K562 (cell line): ENCODE measurements around the gene SLC4A11. TPM values are rescaled to one million over a fixed set of nuclear protein-coding genes. Genes with fewer than 3 reads are reported as not detected.

ENCODE experiments used
- CHCHD3 ChIP-seq: fragments of 250-450 bp; sonication (Bioruptor Pico); IDR thresholded peaks from 2 replicates; pipeline ENCODE4 v2.1.2; 2022; ENCODE audit warnings: mild to moderate bottlenecking
- CHD1 ChIP-seq: fragments of 200-600 bp; sonication (generic); IDR thresholded peaks from one replicate; pipeline ENCODE4 v1.6.1; 2012; ENCODE audit warnings: mild to moderate bottlenecking, moderate library complexity, low read length, inconsistent platforms
- GABPB1 ChIP-seq: sonication (generic); formaldehyde crosslinking; IDR thresholded peaks from 2 replicates; pipeline ENCODE4 v1.8.0; 2022; ENCODE audit warnings: mild to moderate bottlenecking, missing genetic modification reagents
- KLF6 ChIP-seq: fragments of 250-450 bp; sonication (Bioruptor Pico); IDR thresholded peaks from 2 replicates; pipeline ENCODE4 v1.4.0; 2020; ENCODE audit warnings: mild to moderate bottlenecking, moderate library complexity, borderline replicate concordance
- NR2C1 ChIP-seq, 2 experiments: fragments of 450-650 bp; IDR thresholded peaks; 2 replicates each; pipeline ENCODE4 v1.6.1; 2017; ENCODE audit warnings: mild to moderate bottlenecking in 2 of 2, antibody characterized with exemption in 1 of 2, inconsistent platforms in 1 of 2, missing compliant biosample characterization in 1 of 2, missing genetic modification characterization in 1 of 2
- PCBP1 ChIP-seq: fragments of 200-400 bp; formaldehyde crosslinking; IDR thresholded peaks from 2 replicates; pipeline ENCODE4 v1.6.1; 2018; ENCODE audit warnings: mild to moderate bottlenecking, low read depth, low read length; ENCODE audit not compliant: poor library complexity, severe bottlenecking
- SRSF3 ChIP-seq: fragments of 200-400 bp; formaldehyde crosslinking; IDR thresholded peaks from 2 replicates; pipeline ENCODE4 v1.6.1; 2016; ENCODE audit warnings: mild to moderate bottlenecking, low read length, moderate library complexity; ENCODE audit not compliant: insufficient read depth
- ZFX ChIP-seq: sonication (generic); formaldehyde crosslinking; IDR thresholded peaks from 2 replicates; pipeline ENCODE4 v1.8.0; 2022; ENCODE audit warnings: mild to moderate bottlenecking, missing genetic modification reagents, moderate library complexity
- ZNF175 ChIP-seq: fragments of 200-800 bp; sonication (Bioruptor generic); IDR thresholded peaks from 2 replicates; pipeline ENCODE4 v1.6.1; 2016; ENCODE audit warnings: low read depth, mild to moderate bottlenecking, missing genetic modification characterization, missing compliant biosample characterization
- ZNF3 ChIP-seq: fragments of 250-450 bp; sonication (Bioruptor Pico); IDR thresholded peaks from 2 replicates; pipeline ENCODE4 v1.5.0; 2021; ENCODE audit warnings: mild to moderate bottlenecking, moderate library complexity
- ZNF445 ChIP-seq: fragments of 250-450 bp; sonication (Bioruptor Pico); IDR thresholded peaks from 2 replicates; pipeline ENCODE4 v1.4.0; 2020; ENCODE audit warnings: low read depth, mild to moderate bottlenecking, moderate library complexity
- ZZZ3 ChIP-seq: fragments of 450-650 bp; IDR thresholded peaks from 2 replicates; pipeline ENCODE4 v1.6.1; 2016; ENCODE audit warnings: antibody characterized with exemption, mild to moderate bottlenecking, moderate library complexity
- polyA plus RNA-seq, 8 experiments: library from polyadenylated mRNA; depleted of rRNA in 4 of 8; stranded (reverse) in 5 of 8; unstranded in 3 of 8; fragments of >200 nt; fragmentation: Nextera tagmentation in 2 of 8; fragmentation: Illumina TruSeq in 1 of 8; extraction: Ambion mirVana in 2 of 8; extraction: Trizol in 1 of 8; gene quantifications; 2 replicates each; pipeline versions ENCODE4 v1.2.1 to v1.2.3, GENCODE V29; 2011 to 2014; ENCODE audit warnings: inconsistent platforms in 1 of 8, missing spikeins in 1 of 8
- total RNA-seq, 7 experiments: library from RNA; depleted of rRNA in 6 of 7; stranded (reverse); fragments of >200 nt in 6 of 7; fragmentation: Illumina TruSeq in 2 of 7; extraction: Trizol in 2 of 7; gene quantifications; 2 replicates each; pipeline versions ENCODE4 v1.2.1 to v1.2.3, GENCODE V29; 2011 to 2021; ENCODE audit warnings: low replicate concordance in 1 of 7
- TF ChIP-seq, protein P1 (sequence below), 2 experiments: fragments of 450-650 bp in 1 of 2; sonication (generic) in 1 of 2; formaldehyde crosslinking; conservative IDR thresholded peaks; 2 replicates each; pipeline versions ENCODE4 v1.4.0 to v1.8.1; 2020 to 2022; ENCODE audit warnings: mild to moderate bottlenecking in 1 of 2, missing genetic modification reagents in 1 of 2
- TF ChIP-seq, protein P2 (sequence below): sonication (generic); formaldehyde crosslinking; IDR thresholded peaks from 2 replicates; pipeline ENCODE4 v1.8.0; 2023; ENCODE audit warnings: mild to moderate bottlenecking, missing genetic modification reagents
- TF ChIP-seq, protein P3 (sequence below), 2 experiments: fragments of 450-650 bp; conservative IDR thresholded peaks; 2 replicates each; pipeline ENCODE4 v1.6.1; 2017; ENCODE audit warnings: mild to moderate bottlenecking in 2 of 2, moderate library complexity in 2 of 2
- TF ChIP-seq, protein P4 (sequence below): fragments of 250-450 bp; sonication (Bioruptor Pico); IDR thresholded peaks from 2 replicates; pipeline ENCODE4 v1.8.0; 2022; ENCODE audit warnings: moderate library complexity, mild to moderate bottlenecking, inconsistent platforms
- TF ChIP-seq, protein P5 (sequence below): IDR thresholded peaks from 2 replicates; pipeline ENCODE4 v1.6.1; 2012; ENCODE audit warnings: low read depth, low read length, improper control_type of control experiment, borderline replicate concordance

Gene SLC4A11
- total and polyA plus RNA-seq, 9 of the 15 experiments (the other 6 are each of a cell fraction or from before 2014, with no cell fraction given), result 0.10 to 2.0 (median 0.20) TPM

DNA sequence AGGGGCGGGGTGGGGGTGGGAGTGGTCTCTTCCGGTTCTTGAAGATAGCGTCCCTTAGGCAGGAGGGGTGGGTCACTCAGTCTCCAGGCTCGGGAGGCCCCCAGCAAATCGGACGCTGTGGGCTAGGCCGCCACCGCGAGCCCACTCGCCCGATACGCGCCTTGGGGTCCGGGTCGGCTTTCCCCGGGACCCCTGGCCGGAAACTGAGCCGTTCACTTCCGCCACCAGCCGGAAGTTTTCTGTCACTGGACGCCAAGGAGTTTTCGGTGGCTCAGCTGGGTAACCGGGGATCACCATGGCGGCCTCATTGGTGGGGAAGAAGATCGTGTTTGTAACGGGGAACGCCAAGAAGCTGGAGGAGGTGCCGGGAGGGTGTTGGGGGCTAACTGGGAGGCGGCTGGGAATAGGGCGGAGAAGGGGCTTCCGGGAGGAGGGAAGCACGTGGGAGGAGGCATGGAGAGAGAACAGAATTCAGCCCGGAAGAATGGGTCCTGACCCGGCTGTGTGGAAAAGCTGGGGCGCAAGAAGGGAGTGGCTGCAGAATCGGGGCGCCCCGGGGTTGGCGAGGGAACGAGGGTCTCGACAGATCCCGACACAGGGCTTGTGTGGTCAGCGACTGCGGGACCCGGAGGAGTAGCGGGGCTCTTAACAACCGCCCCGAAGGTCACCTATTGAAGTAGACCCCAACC lies 29.6 kb downstream of the SLC4A11 start, which contains the start of gene ITPA (continued):
- TF ChIP-seq, protein P1, sequence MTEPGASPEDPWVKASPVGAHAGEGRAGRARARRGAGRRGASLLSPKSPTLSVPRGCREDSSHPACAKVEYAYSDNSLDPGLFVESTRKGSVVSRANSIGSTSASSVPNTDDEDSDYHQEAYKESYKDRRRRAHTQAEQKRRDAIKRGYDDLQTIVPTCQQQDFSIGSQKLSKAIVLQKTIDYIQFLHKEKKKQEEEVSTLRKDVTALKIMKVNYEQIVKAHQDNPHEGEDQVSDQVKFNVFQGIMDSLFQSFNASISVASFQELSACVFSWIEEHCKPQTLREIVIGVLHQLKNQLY (CRISPR knock-in tag; conservative IDR thresholded peaks at IDR 0.05), result no peak
- TF ChIP-seq CHCHD3 (CRISPR knock-in tag) (no peak), ZNF3 (CRISPR knock-in tag) (no peak), ZNF445 (no peak), NR2C1 (IDR thresholded peaks at IDR 0.05) (peak; percentile 67), NR2C1 (tag; IDR thresholded peaks at IDR 0.05) (peak; percentile 73), SRSF3 (no peak), ZNF175 (CRISPR knock-in tag) (no peak), CHD1 (no peak), PCBP1 (no peak), ZZZ3 (no peak), ZFX (CRISPR knock-in tag) (peak; percentile 65), GABPB1 (CRISPR knock-in tag) (peak; percentile 81), KLF6 (0 out of 2 replicates have a peak, but pooled peaks have one; percentile 36)
- TF ChIP-seq, protein P2, sequence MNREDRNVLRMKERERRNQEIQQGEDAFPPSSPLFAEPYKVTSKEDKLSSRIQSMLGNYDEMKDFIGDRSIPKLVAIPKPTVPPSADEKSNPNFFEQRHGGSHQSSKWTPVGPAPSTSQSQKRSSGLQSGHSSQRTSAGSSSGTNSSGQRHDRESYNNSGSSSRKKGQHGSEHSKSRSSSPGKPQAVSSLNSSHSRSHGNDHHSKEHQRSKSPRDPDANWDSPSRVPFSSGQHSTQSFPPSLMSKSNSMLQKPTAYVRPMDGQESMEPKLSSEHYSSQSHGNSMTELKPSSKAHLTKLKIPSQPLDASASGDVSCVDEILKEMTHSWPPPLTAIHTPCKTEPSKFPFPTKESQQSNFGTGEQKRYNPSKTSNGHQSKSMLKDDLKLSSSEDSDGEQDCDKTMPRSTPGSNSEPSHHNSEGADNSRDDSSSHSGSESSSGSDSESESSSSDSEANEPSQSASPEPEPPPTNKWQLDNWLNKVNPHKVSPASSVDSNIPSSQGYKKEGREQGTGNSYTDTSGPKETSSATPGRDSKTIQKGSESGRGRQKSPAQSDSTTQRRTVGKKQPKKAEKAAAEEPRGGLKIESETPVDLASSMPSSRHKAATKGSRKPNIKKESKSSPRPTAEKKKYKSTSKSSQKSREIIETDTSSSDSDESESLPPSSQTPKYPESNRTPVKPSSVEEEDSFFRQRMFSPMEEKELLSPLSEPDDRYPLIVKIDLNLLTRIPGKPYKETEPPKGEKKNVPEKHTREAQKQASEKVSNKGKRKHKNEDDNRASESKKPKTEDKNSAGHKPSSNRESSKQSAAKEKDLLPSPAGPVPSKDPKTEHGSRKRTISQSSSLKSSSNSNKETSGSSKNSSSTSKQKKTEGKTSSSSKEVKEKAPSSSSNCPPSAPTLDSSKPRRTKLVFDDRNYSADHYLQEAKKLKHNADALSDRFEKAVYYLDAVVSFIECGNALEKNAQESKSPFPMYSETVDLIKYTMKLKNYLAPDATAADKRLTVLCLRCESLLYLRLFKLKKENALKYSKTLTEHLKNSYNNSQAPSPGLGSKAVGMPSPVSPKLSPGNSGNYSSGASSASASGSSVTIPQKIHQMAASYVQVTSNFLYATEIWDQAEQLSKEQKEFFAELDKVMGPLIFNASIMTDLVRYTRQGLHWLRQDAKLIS (CRISPR knock-in tag), result no peak; the same call in 1 of the 2 replicates
- TF ChIP-seq, protein P3, sequence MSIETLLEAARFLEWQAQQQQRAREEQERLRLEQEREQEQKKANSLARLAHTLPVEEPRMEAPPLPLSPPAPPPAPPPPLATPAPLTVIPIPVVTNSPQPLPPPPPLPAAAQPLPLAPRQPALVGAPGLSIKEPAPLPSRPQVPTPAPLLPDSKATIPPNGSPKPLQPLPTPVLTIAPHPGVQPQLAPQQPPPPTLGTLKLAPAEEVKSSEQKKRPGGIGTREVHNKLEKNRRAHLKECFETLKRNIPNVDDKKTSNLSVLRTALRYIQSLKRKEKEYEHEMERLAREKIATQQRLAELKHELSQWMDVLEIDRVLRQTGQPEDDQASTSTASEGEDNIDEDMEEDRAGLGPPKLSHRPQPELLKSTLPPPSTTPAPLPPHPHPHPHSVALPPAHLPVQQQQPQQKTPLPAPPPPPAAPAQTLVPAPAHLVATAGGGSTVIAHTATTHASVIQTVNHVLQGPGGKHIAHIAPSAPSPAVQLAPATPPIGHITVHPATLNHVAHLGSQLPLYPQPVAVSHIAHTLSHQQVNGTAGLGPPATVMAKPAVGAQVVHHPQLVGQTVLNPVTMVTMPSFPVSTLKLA (conservative IDR thresholded peaks at IDR 0.05), result peak; percentile 94 to 95
- TF ChIP-seq, protein P4, sequence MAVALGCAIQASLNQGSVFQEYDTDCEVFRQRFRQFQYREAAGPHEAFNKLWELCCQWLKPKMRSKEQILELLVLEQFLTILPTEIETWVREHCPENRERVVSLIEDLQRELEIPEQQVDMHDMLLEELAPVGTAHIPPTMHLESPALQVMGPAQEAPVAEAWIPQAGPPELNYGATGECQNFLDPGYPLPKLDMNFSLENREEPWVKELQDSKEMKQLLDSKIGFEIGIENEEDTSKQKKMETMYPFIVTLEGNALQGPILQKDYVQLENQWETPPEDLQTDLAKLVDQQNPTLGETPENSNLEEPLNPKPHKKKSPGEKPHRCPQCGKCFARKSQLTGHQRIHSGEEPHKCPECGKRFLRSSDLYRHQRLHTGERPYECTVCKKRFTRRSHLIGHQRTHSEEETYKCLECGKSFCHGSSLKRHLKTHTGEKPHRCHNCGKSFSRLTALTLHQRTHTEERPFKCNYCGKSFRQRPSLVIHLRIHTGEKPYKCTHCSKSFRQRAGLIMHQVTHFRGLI, result no peak
- TF ChIP-seq, protein P5, sequence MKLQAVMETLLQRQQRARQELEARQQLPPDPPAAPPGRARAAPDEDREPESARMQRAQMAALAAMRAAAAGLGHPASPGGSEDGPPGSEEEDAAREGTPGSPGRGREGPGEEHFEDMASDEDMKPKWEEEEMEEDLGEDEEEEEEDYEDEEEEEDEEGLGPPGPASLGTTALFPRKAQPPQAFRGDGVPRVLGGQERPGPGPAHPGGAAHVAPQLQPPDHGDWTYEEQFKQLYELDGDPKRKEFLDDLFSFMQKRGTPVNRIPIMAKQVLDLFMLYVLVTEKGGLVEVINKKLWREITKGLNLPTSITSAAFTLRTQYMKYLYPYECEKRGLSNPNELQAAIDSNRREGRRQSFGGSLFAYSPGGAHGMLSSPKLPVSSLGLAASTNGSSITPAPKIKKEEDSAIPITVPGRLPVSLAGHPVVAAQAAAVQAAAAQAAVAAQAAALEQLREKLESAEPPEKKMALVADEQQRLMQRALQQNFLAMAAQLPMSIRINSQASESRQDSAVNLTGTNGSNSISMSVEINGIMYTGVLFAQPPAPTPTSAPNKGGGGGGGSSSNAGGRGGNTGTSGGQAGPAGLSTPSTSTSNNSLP, result no peak
